ENCODE data around the gene SPP2. TPM values are rescaled to one million over a fixed set of nuclear protein-coding genes. Genes with fewer than 3 reads are reported as not detected.

SPP2 gene
- not detected for polyA plus RNA-seq (ENCODE audit: insufficient read length in 3 of 3)
- long read RNA-seq, donor 1 = 0 reads
- long read RNA-seq, donor 2 = 0 reads
- long read RNA-seq, donor 3 = 0 reads
- long read RNA-seq, donor 4 = 0 reads
- long read RNA-seq, donor 5 = 0 reads
- long read RNA-seq, donor 6 = 0 reads
- long read RNA-seq, donor 7 = 0 reads
- long read RNA-seq, donor 8 = 0 reads
- long read RNA-seq, donor 9 = 0 reads
- long read RNA-seq, donor 10 = 0 reads
- long read RNA-seq, donor 11 = 0 reads
- long read RNA-seq, donor 12 = 0 reads
- long read RNA-seq, donor 13 = 0 reads
- long read RNA-seq, donor 14 = 0 reads
- long read RNA-seq, donor 15 = 0 reads
- long read RNA-seq, donor 16 = 0 reads

- no peak for DNase-seq (ENCODE audit: extremely low read depth in 1 of 11, low read depth in 9 of 11, low spot score in 4 of 11)
These were observed at the start of gene SPP2 for GRCh38 chr2:234050455-234051135. SPP2 (plus strand) TSS chr2:234050702; CDS start chr2:234050787, 85 bp downstream.

- DNase-seq (ENCODE audit: extremely low read depth in 1 of 11, low read depth in 9 of 11, low spot score in 4 of 11) = no peak
These were observed 48.9 kb upstream of the SPP2 start for GRCh38 chr2:234001380-234002160.

DNA sequence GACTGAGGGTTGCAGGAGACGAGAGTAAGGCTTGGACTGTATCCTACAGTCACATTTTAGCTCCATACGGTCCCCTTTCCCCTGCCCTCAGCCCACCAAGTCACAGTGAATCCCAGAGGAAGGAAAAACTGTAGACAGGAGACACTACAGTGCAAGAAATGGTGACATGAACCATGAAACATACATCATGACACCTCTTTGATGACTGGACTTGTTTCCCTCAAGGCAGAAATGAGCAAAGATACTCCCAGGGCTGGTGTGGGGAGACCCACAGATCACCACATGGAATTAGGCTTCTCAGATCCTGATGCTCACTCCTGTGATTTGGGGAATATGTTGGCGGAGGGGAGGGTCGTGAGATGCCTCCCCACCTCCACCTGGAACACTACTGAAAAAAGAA is 48.2 kb upstream of the SPP2 start:
- DNase-seq (ENCODE audit: extremely low read depth in 1 of 11, low read depth in 9 of 11, low spot score in 4 of 11) = no peak

GRCh38 chr2:234003972-234004617 is 46.4 kb upstream of the SPP2 start:
- no peak for DNase-seq (ENCODE audit: extremely low read depth in 1 of 11, low read depth in 9 of 11, low spot score in 4 of 11)

DNA sequence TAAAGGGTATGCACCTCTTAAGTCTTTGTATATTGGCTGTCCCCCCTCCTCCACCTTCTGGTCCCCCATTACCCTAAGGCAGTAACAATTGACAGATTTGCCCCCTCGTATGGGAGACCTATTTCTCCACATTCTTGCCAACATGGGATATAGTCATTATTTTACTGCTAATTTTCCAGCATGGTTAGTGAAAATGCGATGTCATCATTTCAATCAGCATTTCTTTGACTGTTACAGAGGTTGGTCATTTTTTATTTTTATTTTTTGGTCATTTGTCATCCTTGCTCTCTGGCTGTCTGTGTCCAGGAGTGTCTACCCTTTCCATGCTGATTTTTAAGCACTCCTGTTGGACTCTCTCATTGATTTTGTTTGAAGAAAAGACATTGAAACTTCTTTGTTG is 45.4 kb upstream of the SPP2 start:
- no peak for DNase-seq (ENCODE audit: extremely low read depth in 1 of 11, low read depth in 9 of 11, low spot score in 4 of 11)

GRCh38 chr2:234006501-234006900 is 44.0 kb upstream of the SPP2 start:
- DNase-seq (ENCODE audit: extremely low read depth in 1 of 11, low read depth in 9 of 11, low spot score in 4 of 11) = no peak

GRCh38 chr2:234014427-234014826 is 36.1 kb upstream of the SPP2 start:
- DNase-seq (ENCODE audit: extremely low read depth in 1 of 11, low read depth in 9 of 11, low spot score in 4 of 11) = no peak

GRCh38 chr2:234015861-234016260 is 34.6 kb upstream of the SPP2 start:
- DNase-seq (ENCODE audit: extremely low read depth in 1 of 11, low read depth in 9 of 11, low spot score in 4 of 11) = no peak

DNA sequence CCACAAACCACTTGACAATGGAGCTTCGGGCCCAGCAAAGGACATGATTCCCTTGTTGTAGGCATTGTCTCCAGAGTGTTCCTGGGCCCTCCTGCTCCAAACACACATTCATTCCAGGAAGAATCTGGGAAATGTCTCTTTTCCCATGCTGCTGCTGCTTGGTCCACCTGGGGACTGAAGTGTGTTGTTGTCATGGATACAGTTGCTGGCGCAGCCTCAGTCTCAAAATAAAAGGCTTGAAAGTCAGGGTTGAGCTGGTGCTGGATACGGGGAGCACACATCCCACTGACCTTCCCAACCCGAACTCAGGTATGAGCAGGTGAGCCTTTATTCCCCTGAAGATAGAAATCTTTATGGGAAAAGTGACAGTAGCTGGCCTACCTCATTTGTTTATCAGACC is 30.6 kb upstream of the SPP2 start:
- DNase-seq (ENCODE audit: extremely low read depth in 1 of 11, low read depth in 9 of 11, low spot score in 4 of 11) = no peak

DNA sequence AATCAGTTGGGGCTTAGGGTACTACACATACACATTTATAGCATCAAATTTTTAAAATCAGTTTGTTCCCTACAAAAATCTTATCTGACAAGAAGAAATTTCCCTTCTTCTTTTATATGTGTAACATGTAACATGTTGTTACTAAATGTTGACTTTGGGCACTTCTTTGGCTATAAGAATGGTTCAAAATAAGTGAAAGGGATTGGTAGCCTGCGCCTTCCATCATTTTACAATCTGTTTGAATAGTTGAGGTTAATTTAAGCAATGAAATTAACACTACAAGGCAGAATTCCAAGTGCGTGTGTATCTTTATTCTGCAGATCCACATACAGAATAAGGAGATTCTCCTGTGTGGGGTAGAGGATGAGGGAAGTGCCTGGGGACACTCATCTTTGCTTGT is 30.2 kb upstream of the SPP2 start:
- no peak for DNase-seq (ENCODE audit: extremely low read depth in 1 of 11, low read depth in 9 of 11, low spot score in 4 of 11)

GRCh38 chr2:234022424-234022823 is 28.1 kb upstream of the SPP2 start:
- DNase-seq (ENCODE audit: extremely low read depth in 1 of 11, low read depth in 9 of 11, low spot score in 4 of 11) = no peak

DNA sequence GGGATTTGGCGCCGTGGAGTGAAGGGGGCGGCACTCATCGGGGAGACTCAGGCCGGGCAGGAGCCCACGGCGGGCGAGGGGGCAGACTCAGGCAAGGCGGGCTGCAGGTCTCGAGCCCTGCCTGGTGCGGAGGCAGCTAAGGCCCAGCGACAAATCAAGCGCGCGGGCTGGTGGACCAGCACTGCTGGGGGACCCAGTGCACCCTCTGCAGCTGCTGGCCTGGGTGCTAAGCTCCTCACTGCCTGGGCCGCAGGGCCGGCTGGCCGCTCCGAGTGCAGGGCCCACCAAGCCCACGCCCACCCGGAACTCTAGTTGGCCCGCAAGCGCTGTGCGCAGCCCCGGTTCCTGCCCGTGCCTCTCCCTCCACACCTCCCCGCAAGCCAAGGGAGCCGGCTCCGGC is 26.2 kb upstream of the SPP2 start:
- DNase-seq (ENCODE audit: extremely low read depth in 1 of 11, low read depth in 9 of 11, low spot score in 4 of 11) = no peak

- DNase-seq (ENCODE audit: extremely low read depth in 1 of 11, low read depth in 9 of 11, low spot score in 4 of 11) = no peak
These were observed 25.0 kb upstream of the SPP2 start for GRCh38 chr2:234025466-234025865.

DNA sequence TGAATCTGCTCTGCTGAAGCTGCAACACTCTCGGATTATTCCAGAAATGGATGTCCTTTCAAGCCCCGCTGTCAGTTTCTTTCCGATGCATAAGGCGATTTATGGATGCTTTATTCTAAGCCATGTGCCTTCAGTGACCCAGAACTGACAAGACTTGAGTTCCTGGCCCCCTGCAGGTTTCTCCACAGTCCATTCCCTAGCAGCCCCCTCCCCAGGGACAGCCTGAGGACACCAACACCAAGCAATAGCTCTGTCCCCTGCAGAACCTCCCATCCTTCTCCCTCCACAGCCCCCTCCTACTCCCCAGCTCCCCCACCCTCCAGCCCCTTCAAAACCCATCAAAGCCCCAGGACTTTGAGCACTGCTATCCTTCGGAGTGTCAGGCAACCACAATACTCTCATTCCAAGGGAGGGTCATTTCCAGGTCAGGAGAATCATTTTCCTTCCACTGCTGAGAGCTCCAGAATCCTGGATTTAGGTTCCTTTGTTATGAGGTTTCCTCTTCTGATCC is 24.6 kb upstream of the SPP2 start:
- peak in 7 of 11 donors; percentile 12 to 36 (median 23) for DNase-seq (ENCODE audit: extremely low read depth in 1 of 11, low read depth in 9 of 11, low spot score in 4 of 11)

- DNase-seq (ENCODE audit: extremely low read depth in 1 of 11, low read depth in 9 of 11, low spot score in 4 of 11) = no peak
These were observed 23.7 kb upstream of the SPP2 start for GRCh38 chr2:234026693-234027254.

DNA sequence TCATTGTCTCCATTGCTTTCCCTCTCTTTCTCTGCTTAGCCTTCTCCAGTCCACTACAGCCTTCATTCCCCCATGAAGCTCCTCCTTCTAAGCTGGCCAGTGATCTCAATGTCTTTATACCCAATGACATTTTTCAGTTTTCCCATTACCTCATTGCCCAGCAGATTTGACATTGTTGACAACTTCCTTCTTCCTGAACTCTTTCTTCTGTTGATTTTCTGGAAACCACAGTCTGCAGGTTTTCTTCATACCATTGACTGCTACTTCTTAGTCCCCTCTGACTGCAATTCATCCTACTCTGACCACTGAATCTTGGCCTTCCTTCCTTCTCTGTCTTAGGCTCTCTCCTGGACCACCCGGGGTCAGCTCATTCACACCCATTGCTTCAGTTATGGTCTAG is 22.9 kb upstream of the SPP2 start:
- no peak for DNase-seq (ENCODE audit: extremely low read depth in 1 of 11, low read depth in 9 of 11, low spot score in 4 of 11)

DNA sequence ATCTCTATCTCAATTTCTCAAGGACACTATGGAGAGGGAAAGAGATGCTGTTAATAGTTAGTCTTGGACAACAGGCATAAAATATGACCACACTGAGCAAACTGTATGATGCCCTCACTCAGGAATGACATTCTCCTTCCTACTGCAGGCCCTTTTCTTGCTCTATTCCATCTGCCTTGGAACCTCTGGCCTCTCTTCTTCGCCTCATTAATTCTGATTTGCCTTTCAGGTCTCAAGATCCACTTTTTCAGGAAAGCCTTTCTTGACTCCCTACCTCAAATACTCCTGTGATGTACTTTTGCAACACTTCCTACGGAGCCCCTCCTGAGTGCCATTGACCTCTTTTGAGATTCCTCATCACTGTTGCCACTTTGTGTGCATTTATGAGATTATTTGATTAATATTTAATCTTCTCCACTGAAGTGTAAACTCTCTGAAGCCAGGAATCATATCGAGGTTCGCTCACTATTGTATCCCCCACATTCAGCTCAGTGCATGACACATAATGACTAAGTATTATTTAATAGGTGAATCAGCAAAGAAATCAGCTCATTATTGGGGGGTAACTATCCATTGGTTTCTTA is 21.3 kb upstream of the SPP2 start:
- DNase-seq (ENCODE audit: extremely low read depth in 1 of 11, low read depth in 9 of 11, low spot score in 4 of 11) = no peak

GRCh38 chr2:234031207-234031606 is 19.3 kb upstream of the SPP2 start:
- DNase-seq (ENCODE audit: extremely low read depth in 1 of 11, low read depth in 9 of 11, low spot score in 4 of 11) = no peak
